HG03139 (cell line): ENCODE measurements around the gene UPF3A.
"Not testable (repeated sequence)": the region's sequence is repeated elsewhere in the genome, so short reads cannot be mapped to it uniquely, and the experiment has no call there.

Experiments
- ATAC-seq: cut with Tn5 transposase; IDR thresholded peaks from one replicate; pipeline ENCODE4 v1.9.1; 2021; ENCODE audit not compliant: unreplicated experiment

Gene UPF3A

GRCh38 chr13:114281351-114282040 is at the start of gene UPF3A:
TSS of gene UPF3A (plus strand) at chr13:114281601. CDS start at chr13:114281640, 39 bp downstream.
- peak; percentile 64 for ATAC-seq

GRCh38 chr13:114231886-114232285 is 49.5 kb upstream of the UPF3A start:
- no peak for ATAC-seq

- no peak for ATAC-seq
These were observed 47.1 kb upstream of the UPF3A start for GRCh38 chr13:114234266-114234644.

GRCh38 chr13:114234645-114235421 is 46.6 kb upstream of the UPF3A start, which contains the start of gene CDC16:
TSS of gene CDC16 (plus strand) at chr13:114234897. CDS start at chr13:114235085, 188 bp downstream.
- peak; percentile 81 for ATAC-seq

GRCh38 chr13:114235697-114236096 is 45.7 kb upstream of the UPF3A start:
- no peak for ATAC-seq

- no peak for ATAC-seq
These were observed 45.2 kb upstream of the UPF3A start for GRCh38 chr13:114236227-114236626.

- no peak for ATAC-seq
These were observed 43.8 kb upstream of the UPF3A start for GRCh38 chr13:114237415-114238112.

GRCh38 chr13:114241918-114242317 is 39.5 kb upstream of the UPF3A start:
- ATAC-seq, result no peak

GRCh38 chr13:114243971-114244370 is 37.4 kb upstream of the UPF3A start:
- no peak for ATAC-seq

GRCh38 chr13:114244637-114245036 is 36.8 kb upstream of the UPF3A start:
- no peak for ATAC-seq

GRCh38 chr13:114248011-114248410 is 33.4 kb upstream of the UPF3A start:
- no peak for ATAC-seq

GRCh38 chr13:114249077-114249476 is 32.3 kb upstream of the UPF3A start:
- no peak for ATAC-seq

GRCh38 chr13:114251639-114252440 is 29.6 kb upstream of the UPF3A start:
- not testable (repeated sequence) for ATAC-seq

- no peak for ATAC-seq
These were observed 24.9 kb upstream of the UPF3A start for GRCh38 chr13:114256547-114256946.

- ATAC-seq, result no peak
These were observed 24.4 kb upstream of the UPF3A start for GRCh38 chr13:114257014-114257413.

- ATAC-seq, result no peak
These were observed 22.8 kb upstream of the UPF3A start for GRCh38 chr13:114258589-114258988.

- ATAC-seq, result no peak
These were observed 22.0 kb upstream of the UPF3A start for GRCh38 chr13:114259374-114259773.

- ATAC-seq, result no peak
These were observed 21.4 kb upstream of the UPF3A start for GRCh38 chr13:114259974-114260373.

GRCh38 chr13:114260814-114261213 is 20.6 kb upstream of the UPF3A start:
- no peak for ATAC-seq

- ATAC-seq, result no peak
These were observed 20.0 kb upstream of the UPF3A start for GRCh38 chr13:114261328-114261965.
